Hepatocyte (in vitro differentiated cells): ENCODE results near the gene CUX1.

ENCODE experiments used
- CTCF ChIP-seq: fragments of 200-600 bp; sonication (generic); IDR thresholded peaks from 2 replicates; pipeline ENCODE4 v1.5.1; 2016; ENCODE audit warnings: antibody characterized with exemption, mild to moderate bottlenecking; ENCODE audit not compliant: poor library complexity
- EZH2 ChIP-seq: fragments of 200-600 bp; sonication (generic); IDR thresholded peaks from 2 replicates; pipeline ENCODE4 v1.6.1; 2016; ENCODE audit warnings: antibody characterized with exemption, mild to moderate bottlenecking, borderline replicate concordance

DNA sequence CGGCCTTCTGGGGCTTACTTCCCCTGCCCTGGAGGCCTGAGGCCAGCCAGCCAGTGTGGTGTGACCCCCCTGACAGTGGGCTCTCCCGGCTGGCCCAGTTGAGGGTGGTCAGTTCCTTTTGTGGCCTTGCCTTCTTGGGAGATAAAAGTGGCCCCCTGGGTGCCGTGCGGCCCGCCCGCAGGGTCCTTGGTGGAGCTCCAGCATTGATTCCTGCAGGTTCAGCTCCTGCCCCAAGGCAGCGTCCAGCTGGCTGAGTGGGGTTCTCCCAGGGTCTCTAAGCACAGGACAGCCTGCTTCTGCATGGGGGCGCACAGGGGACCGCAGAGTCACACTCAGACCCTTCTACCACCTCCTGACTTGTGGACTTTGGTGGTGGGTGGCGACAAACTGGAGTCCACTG, 62.1 kb downstream of the CUX1 start:
- TF ChIP-seq CTCF, result no peak
- TF ChIP-seq EZH2, result no peak
